K562 (cell line): ENCODE results near the gene MVB12B. TPM values are rescaled to one million over a fixed set of nuclear protein-coding genes. Genes with fewer than 3 reads are reported as not detected.

Source experiments
- CTCFL ChIP-seq: IDR thresholded peaks from 2 replicates; pipeline ENCODE4 v1.6.1; 2011; ENCODE audit warnings: borderline replicate concordance, low read depth, mild to moderate bottlenecking, moderate library complexity, low read length; ENCODE audit not compliant: insufficient read depth, poor library complexity, severe bottlenecking
- FOS ChIP-seq: IDR thresholded peaks from 3 replicates; pipeline ENCODE4 v1.6.1; 2011; ENCODE audit not compliant: insufficient read length; ENCODE audit errors: extremely low read depth
- MAFF ChIP-seq: IDR thresholded peaks from 2 replicates; pipeline ENCODE4 v1.6.1; 2012; ENCODE audit warnings: low read length, improper control_type of control experiment
- MCM3 ChIP-seq: fragments of 450-650 bp; IDR thresholded peaks from 2 replicates; pipeline ENCODE4 v1.6.1; 2016
- NFE2 ChIP-seq: IDR thresholded peaks from 2 replicates; pipeline ENCODE4 v1.6.1; 2014; ENCODE audit warnings: antibody characterized with exemption, low read depth
- PHTF2 ChIP-seq: fragments of 250-450 bp; sonication (Bioruptor Pico); IDR thresholded peaks from 2 replicates; pipeline ENCODE4 v1.5.0; 2021; ENCODE audit warnings: mild to moderate bottlenecking
- TCF15 ChIP-seq: fragments of 250-450 bp; sonication (Bioruptor Pico); IDR thresholded peaks from 2 replicates; pipeline ENCODE4 v1.8.0; 2022; ENCODE audit warnings: moderate library complexity, mild to moderate bottlenecking, inconsistent platforms
- TFE3 ChIP-seq: fragments of 450-650 bp; formaldehyde crosslinking; IDR thresholded peaks from 2 replicates; pipeline ENCODE4 v1.4.0; 2020; ENCODE audit warnings: mild to moderate bottlenecking, mixed read lengths
- TSC22D4 ChIP-seq: fragments of 450-650 bp; IDR thresholded peaks from 2 replicates; pipeline ENCODE4 v1.6.1; 2016; ENCODE audit warnings: missing genetic modification characterization, missing biosample characterization, control low read depth
- ZBED1 ChIP-seq: IDR thresholded peaks from 2 replicates; pipeline ENCODE4 v1.6.1; 2014
- polyA plus RNA-seq, 8 experiments: library from polyadenylated mRNA; depleted of rRNA in 4 of 8; stranded (reverse) in 5 of 8; unstranded in 3 of 8; fragments of >200 nt; fragmentation: Nextera tagmentation in 2 of 8; fragmentation: Illumina TruSeq in 1 of 8; extraction: Ambion mirVana in 2 of 8; extraction: Trizol in 1 of 8; gene quantifications; 2 replicates each; pipeline versions ENCODE4 v1.2.1 to v1.2.3, GENCODE V29; 2011 to 2014; ENCODE audit warnings: inconsistent platforms in 1 of 8, missing spikeins in 1 of 8
- total RNA-seq, 7 experiments: library from RNA; depleted of rRNA in 6 of 7; stranded (reverse); fragments of >200 nt in 6 of 7; fragmentation: Illumina TruSeq in 2 of 7; extraction: Trizol in 2 of 7; gene quantifications; 2 replicates each; pipeline versions ENCODE4 v1.2.1 to v1.2.3, GENCODE V29; 2011 to 2021; ENCODE audit warnings: low replicate concordance in 1 of 7

Gene MVB12B
- total and polyA plus RNA-seq, 9 of the 15 experiments (the other 6 are each of a cell fraction or from before 2014, with no cell fraction given), result not detected

GRCh38 chr9:126468141-126468825 lies 141.7 kb downstream of the MVB12B start (continued):
- TF ChIP-seq TSC22D4 (no peak), PHTF2 (no peak), MAFF (no peak), FOS (no peak), ZBED1 (no peak), TFE3 (CRISPR knock-in tag) (no peak), NFE2 (no peak), TCF15 (CRISPR knock-in tag) (no peak), MCM3 (no peak), CTCFL (no peak)
